ENCODE data around the gene NEAT1. TPM values are rescaled to one million over a fixed set of nuclear protein-coding genes. Genes with fewer than 3 reads are reported as not detected.

NEAT1 gene
- total and polyA plus RNA-seq, 9 of the 15 experiments (the other 6 are each of a cell fraction or from before 2014, with no cell fraction given): 20.1 to 389 (median 62.8) TPM

DNA sequence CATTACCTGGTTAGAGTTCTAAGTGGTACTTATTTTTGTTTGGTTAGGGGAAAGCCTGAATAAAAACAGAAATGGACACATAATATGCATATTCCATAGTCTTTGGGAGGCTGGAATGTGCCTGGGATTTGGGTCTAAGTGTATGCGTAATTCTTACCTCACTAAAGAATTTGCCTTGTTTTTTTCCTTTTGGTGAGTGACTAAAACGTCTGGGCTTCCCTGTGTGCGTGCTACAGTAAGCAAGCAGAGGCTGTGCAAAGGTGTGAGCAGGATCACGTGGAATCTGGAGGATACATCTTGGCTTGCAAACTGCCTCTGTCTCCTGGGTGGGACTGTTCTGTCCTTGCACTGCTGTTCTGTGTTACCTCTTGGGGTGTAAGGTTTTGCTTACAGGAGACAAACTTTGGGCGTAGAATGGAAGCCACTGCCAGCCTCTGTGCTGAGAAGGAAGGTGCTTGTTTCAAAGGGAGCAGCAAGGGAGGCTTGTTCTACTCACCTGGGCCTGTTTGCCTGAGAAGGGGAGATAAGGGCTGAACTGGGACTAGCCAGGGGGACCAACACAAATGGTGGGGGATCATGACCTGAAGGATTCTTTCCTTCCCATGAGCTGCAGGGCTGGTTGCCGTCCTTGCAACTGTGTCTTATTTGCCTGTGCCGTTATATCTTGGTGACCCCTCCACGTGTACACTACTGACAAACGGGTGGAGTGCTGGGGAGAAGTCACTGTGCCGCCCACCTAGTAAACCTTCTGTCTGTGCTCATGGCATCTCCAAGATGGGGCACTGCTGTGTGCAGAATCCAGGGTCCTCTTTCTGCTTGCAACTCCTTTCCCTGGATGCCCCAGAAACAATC lies 4.5 kb downstream of the NEAT1 start (continued):
- TF ChIP-seq, protein P1, sequence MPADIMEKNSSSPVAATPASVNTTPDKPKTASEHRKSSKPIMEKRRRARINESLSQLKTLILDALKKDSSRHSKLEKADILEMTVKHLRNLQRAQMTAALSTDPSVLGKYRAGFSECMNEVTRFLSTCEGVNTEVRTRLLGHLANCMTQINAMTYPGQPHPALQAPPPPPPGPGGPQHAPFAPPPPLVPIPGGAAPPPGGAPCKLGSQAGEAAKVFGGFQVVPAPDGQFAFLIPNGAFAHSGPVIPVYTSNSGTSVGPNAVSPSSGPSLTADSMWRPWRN (IDR thresholded peaks at IDR 0.05; ENCODE audit: low read depth): no peak
- no peak for TF ChIP-seq GABPA (tag; conservative IDR thresholded peaks at IDR 0.05; ENCODE audit: low read depth)
- TF ChIP-seq ZNF232 (CRISPR knock-in tag; IDR thresholded peaks at IDR 0.05): 0 out of 2 replicates have a peak, but pooled peaks have one; percentile 30
- no peak for TF ChIP-seq WHSC1 (IDR thresholded peaks at IDR 0.05; ENCODE audit: low read length)
- TF ChIP-seq, protein P2, sequence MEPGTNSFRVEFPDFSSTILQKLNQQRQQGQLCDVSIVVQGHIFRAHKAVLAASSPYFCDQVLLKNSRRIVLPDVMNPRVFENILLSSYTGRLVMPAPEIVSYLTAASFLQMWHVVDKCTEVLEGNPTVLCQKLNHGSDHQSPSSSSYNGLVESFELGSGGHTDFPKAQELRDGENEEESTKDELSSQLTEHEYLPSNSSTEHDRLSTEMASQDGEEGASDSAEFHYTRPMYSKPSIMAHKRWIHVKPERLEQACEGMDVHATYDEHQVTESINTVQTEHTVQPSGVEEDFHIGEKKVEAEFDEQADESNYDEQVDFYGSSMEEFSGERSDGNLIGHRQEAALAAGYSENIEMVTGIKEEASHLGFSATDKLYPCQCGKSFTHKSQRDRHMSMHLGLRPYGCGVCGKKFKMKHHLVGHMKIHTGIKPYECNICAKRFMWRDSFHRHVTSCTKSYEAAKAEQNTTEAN (CRISPR knock-in tag; IDR thresholded peaks at IDR 0.05): peak; percentile 87; the same call in 1 of the 2 replicates
- TF ChIP-seq, protein P3, sequence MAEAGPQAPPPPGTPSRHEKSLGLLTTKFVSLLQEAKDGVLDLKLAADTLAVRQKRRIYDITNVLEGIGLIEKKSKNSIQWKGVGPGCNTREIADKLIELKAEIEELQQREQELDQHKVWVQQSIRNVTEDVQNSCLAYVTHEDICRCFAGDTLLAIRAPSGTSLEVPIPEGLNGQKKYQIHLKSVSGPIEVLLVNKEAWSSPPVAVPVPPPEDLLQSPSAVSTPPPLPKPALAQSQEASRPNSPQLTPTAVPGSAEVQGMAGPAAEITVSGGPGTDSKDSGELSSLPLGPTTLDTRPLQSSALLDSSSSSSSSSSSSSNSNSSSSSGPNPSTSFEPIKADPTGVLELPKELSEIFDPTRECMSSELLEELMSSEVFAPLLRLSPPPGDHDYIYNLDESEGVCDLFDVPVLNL (CRISPR knock-in tag; IDR thresholded peaks at IDR 0.05; ENCODE audit: low read depth): peak; percentile 48; the same call in 1 of the 2 replicates
- peak; percentile 91; the same call in 1 of the 2 replicates for TF ChIP-seq ZNF77 (CRISPR knock-in tag; IDR thresholded peaks at IDR 0.05)
- peak; percentile 13; the same call in 1 of the 2 replicates for TF ChIP-seq ETV1 (tag; conservative IDR thresholded peaks at IDR 0.05; ENCODE audit: low read depth)
- TF ChIP-seq, protein P4, sequence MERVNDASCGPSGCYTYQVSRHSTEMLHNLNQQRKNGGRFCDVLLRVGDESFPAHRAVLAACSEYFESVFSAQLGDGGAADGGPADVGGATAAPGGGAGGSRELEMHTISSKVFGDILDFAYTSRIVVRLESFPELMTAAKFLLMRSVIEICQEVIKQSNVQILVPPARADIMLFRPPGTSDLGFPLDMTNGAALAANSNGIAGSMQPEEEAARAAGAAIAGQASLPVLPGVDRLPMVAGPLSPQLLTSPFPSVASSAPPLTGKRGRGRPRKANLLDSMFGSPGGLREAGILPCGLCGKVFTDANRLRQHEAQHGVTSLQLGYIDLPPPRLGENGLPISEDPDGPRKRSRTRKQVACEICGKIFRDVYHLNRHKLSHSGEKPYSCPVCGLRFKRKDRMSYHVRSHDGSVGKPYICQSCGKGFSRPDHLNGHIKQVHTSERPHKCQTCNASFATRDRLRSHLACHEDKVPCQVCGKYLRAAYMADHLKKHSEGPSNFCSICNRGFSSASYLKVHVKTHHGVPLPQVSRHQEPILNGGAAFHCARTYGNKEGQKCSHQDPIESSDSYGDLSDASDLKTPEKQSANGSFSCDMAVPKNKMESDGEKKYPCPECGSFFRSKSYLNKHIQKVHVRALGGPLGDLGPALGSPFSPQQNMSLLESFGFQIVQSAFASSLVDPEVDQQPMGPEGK (CRISPR knock-in tag; IDR thresholded peaks at IDR 0.05; ENCODE audit: borderline replicate concordance): peak; percentile 72
- no peak for TF ChIP-seq C11orf30 (IDR thresholded peaks at IDR 0.05; ENCODE audit: low read depth)

Measured in K562 (cell line).